Neural cell (in vitro differentiated cells): ENCODE results near the gene PTPRN2.

Experiments
- EP300 ChIP-seq: fragments of 450-650 bp; conservative IDR thresholded peaks from 2 replicates; pipeline ENCODE4 v1.6.1; 2014; ENCODE audit warnings: antibody characterized with exemption, mild to moderate bottlenecking, moderate library complexity; ENCODE audit not compliant: poor library complexity, severe bottlenecking
- EZH2 ChIP-seq: fragments of 200-600, 300-800 bp; shearing (Covaris generic), sonication (generic); IDR thresholded peaks from 2 replicates; pipeline ENCODE4 v1.6.1; 2014; ENCODE audit warnings: antibody characterized with exemption, low read length, borderline replicate concordance, mild to moderate bottlenecking; ENCODE audit not compliant: insufficient read depth, poor library complexity, severe bottlenecking
- POLR2AphosphoS5 ChIP-seq: IDR thresholded peaks from 2 replicates; pipeline ENCODE4 v1.6.1; 2012
- RAD21 ChIP-seq: fragments of 450-650 bp; conservative IDR thresholded peaks from 2 replicates; pipeline ENCODE4 v1.6.1; 2014; ENCODE audit warnings: antibody characterized with exemption, mild to moderate bottlenecking, moderate library complexity
- REST ChIP-seq: IDR thresholded peaks from 2 replicates; pipeline ENCODE4 v1.6.1; 2012; ENCODE audit warnings: borderline replicate concordance
- SMC3 ChIP-seq: fragments of 450-650 bp; conservative IDR thresholded peaks from 2 replicates; pipeline ENCODE4 v1.6.1; 2014; ENCODE audit warnings: antibody characterized with exemption, mild to moderate bottlenecking, moderate library complexity; ENCODE audit not compliant: poor library complexity
- TAF1 ChIP-seq: IDR thresholded peaks from 2 replicates; pipeline ENCODE4 v1.6.1; 2012; ENCODE audit warnings: low read depth

- TF ChIP-seq EP300, result no peak
- TF ChIP-seq TAF1, result no peak
- no peak for TF ChIP-seq REST
- TF ChIP-seq SMC3, result no peak
- TF ChIP-seq EZH2, result no peak
- no peak for TF ChIP-seq POLR2AphosphoS5
- TF ChIP-seq RAD21, result no peak
These were observed 912.1 kb downstream of the PTPRN2 start for GRCh38 chr7:157675427-157675927.
